H9 (cell line): Measurements from ENCODE around the gene DNM1. TPM values are rescaled to one million over a fixed set of nuclear protein-coding genes. Genes with fewer than 3 reads are reported as not detected.

ENCODE experiments used
- DNase-seq: peaks from one replicate; pipeline ENCODE4 v3.0.0-alpha.2; 2017
- H2AFZ ChIP-seq: one replicate; pipeline ENCODE4 v1.6.1; 2013; ENCODE audit warnings: mild to moderate bottlenecking, low read length, control low read depth, moderate library complexity
- H2AK5ac ChIP-seq: 2 replicates; pipeline ENCODE4 v1.6.1; 2013; ENCODE audit warnings: low read length, control low read depth, mixed read lengths; ENCODE audit not compliant: insufficient read length
- H2BK120ac ChIP-seq: one replicate; pipeline ENCODE4 v1.6.1; 2013; ENCODE audit warnings: low read depth, mild to moderate bottlenecking, low read length, control low read depth, inconsistent platforms; ENCODE audit not compliant: poor library complexity, severe bottlenecking
- H2BK12ac ChIP-seq: 2 replicates; pipeline ENCODE4 v1.6.1; 2013; ENCODE audit warnings: low read length, control low read depth, mixed read lengths, low read depth; ENCODE audit not compliant: insufficient read length
- H2BK15ac ChIP-seq: 2 replicates; pipeline ENCODE4 v1.6.1; 2013; ENCODE audit warnings: low read depth, low read length, control low read depth
- H2BK20ac ChIP-seq: one replicate; pipeline ENCODE4 v1.6.1; 2013; ENCODE audit warnings: low read depth, mild to moderate bottlenecking, low read length, control low read depth, inconsistent platforms; ENCODE audit not compliant: poor library complexity, severe bottlenecking
- H2BK5ac ChIP-seq: 2 replicates; pipeline ENCODE4 v1.6.1; 2013; ENCODE audit warnings: low read length, control low read depth, mixed read lengths; ENCODE audit not compliant: insufficient read length
- H3K14ac ChIP-seq: 2 replicates; pipeline ENCODE4 v1.6.1; 2013; ENCODE audit warnings: low read length, control low read depth; ENCODE audit not compliant: insufficient read depth
- H3K18ac ChIP-seq: 2 replicates; pipeline ENCODE4 v1.6.1; 2013; ENCODE audit warnings: low read depth, mild to moderate bottlenecking, mixed read lengths, low read length, control low read depth; ENCODE audit not compliant: insufficient read length
- H3K23ac ChIP-seq: 2 replicates; pipeline ENCODE4 v1.6.1; 2013; ENCODE audit warnings: low read length, control low read depth, mixed read lengths, low read depth; ENCODE audit not compliant: insufficient read length
- H3K23me2 ChIP-seq: 2 replicates; pipeline ENCODE4 v1.6.1; 2013; ENCODE audit warnings: low read depth, mild to moderate bottlenecking, mixed read lengths, low read length, control low read depth; ENCODE audit not compliant: insufficient read length, poor library complexity, severe bottlenecking
- H3K27ac ChIP-seq: 2 replicates; pipeline ENCODE4 v1.5.1; 2013; ENCODE audit warnings: low read length, control low read depth, mixed read lengths, low read depth; ENCODE audit not compliant: insufficient read length
- H3K27me3 ChIP-seq: 2 replicates; pipeline ENCODE4 v1.6.1; 2013; ENCODE audit warnings: low read length, control low read depth, inconsistent platforms; ENCODE audit not compliant: insufficient read depth
- H3K4ac ChIP-seq: 2 replicates; pipeline ENCODE4 v1.6.1; 2013; ENCODE audit warnings: low read depth, mild to moderate bottlenecking, control low read depth, inconsistent platforms, low read length, moderate library complexity
- H3K4me1 ChIP-seq: 2 replicates; pipeline ENCODE4 v1.6.1; 2013; ENCODE audit warnings: low read length, control low read depth, inconsistent platforms; ENCODE audit not compliant: insufficient read depth
- H3K4me2 ChIP-seq: 2 replicates; pipeline ENCODE4 v1.6.1; 2013; ENCODE audit warnings: low read length, control low read depth, mixed read lengths; ENCODE audit not compliant: insufficient read length, insufficient read depth
- H3K56ac ChIP-seq: 2 replicates; pipeline ENCODE4 v1.6.1; 2013; ENCODE audit warnings: low read depth, mild to moderate bottlenecking, mixed read lengths, low read length, control low read depth; ENCODE audit not compliant: insufficient read length
- H3K79me1 ChIP-seq: 2 replicates; pipeline ENCODE4 v1.6.1; 2013; ENCODE audit warnings: low read depth, mild to moderate bottlenecking, moderate library complexity, low read length, control low read depth, inconsistent platforms; ENCODE audit not compliant: insufficient read depth, poor library complexity, severe bottlenecking
- H3K79me2 ChIP-seq: 2 replicates; pipeline ENCODE4 v1.6.1; 2013; ENCODE audit warnings: low read length, control low read depth, inconsistent platforms; ENCODE audit not compliant: insufficient read depth
- H3K9ac ChIP-seq: 2 replicates; pipeline ENCODE4 v1.6.1; 2013; ENCODE audit warnings: low read length, control low read depth, mixed read lengths; ENCODE audit not compliant: insufficient read length; ENCODE audit errors: extremely low read depth
- H3K9me3 ChIP-seq: one replicate; pipeline ENCODE4 v1.6.1; 2013; ENCODE audit warnings: low read depth, low read length, inconsistent platforms; ENCODE audit not compliant: control insufficient read depth
- H3T11ph ChIP-seq: one replicate; pipeline ENCODE4 v1.6.1; 2013; ENCODE audit warnings: mild to moderate bottlenecking, low read length, control low read depth, inconsistent platforms
- H4K20me1 ChIP-seq: one replicate; pipeline ENCODE4 v1.6.1; 2013; ENCODE audit not compliant: control insufficient read depth, insufficient read length, insufficient read depth
- H4K5ac ChIP-seq: 2 replicates; pipeline ENCODE4 v1.6.1; 2013; ENCODE audit warnings: low read depth, mild to moderate bottlenecking, mixed read lengths, low read length, control low read depth; ENCODE audit not compliant: insufficient read length
- H4K8ac ChIP-seq: replicated peaks from 2 replicates; pipeline ENCODE4 v1.6.1; 2013; ENCODE audit warnings: low read length, control low read depth, mixed read lengths, low read depth; ENCODE audit not compliant: insufficient read length
- H4K91ac ChIP-seq: 2 replicates; pipeline ENCODE4 v1.6.1; 2013; ENCODE audit warnings: low read depth, mild to moderate bottlenecking, moderate library complexity, mixed read lengths, low read length, control low read depth; ENCODE audit not compliant: insufficient read length
- H3K27ac Mint-ChIP-seq, 3 experiments: 2 replicates in 2 of 3; 3 replicates in 1 of 3; pipeline ENCODE4 v1.8.0; 2020 to 2021; ENCODE audit warnings: mixed read lengths in 3 of 3, mild to moderate bottlenecking in 1 of 3, moderate library complexity in 1 of 3
- H3K27me3 Mint-ChIP-seq: 2 replicates; pipeline ENCODE4 v1.8.0; 2021; ENCODE audit warnings: low read depth, mild to moderate bottlenecking, moderate library complexity, mixed read lengths
- H3K36me3 Mint-ChIP-seq, 3 experiments: 2 replicates in 2 of 3; 3 replicates in 1 of 3; pipeline ENCODE4 v1.8.0; 2020 to 2021; ENCODE audit warnings: low read depth in 3 of 3, mixed read lengths in 3 of 3; ENCODE audit not compliant: insufficient read depth in 1 of 3
- H3K4me1 Mint-ChIP-seq, 2 experiments: 2 replicates each; pipeline ENCODE4 v1.8.0; 2020; ENCODE audit warnings: mixed read lengths in 2 of 2
- H3K4me3 Mint-ChIP-seq, 2 experiments: 2 replicates in 1 of 2; 3 replicates in 1 of 2; pipeline ENCODE4 v1.8.0; 2020 to 2021; ENCODE audit warnings: mild to moderate bottlenecking in 2 of 2, mixed read lengths in 2 of 2, moderate library complexity in 1 of 2
- H3K9me3 Mint-ChIP-seq, 2 experiments: 2 replicates in 1 of 2; 3 replicates in 1 of 2; pipeline ENCODE4 v1.8.0; 2020; ENCODE audit warnings: mild to moderate bottlenecking in 2 of 2, mixed read lengths in 2 of 2, moderate library complexity in 1 of 2
- CTCF ChIP-seq: fragments of 200-600 bp; sonication (generic); conservative IDR thresholded peaks from 3 replicates; pipeline ENCODE4 v1.8.0; 2021; ENCODE audit warnings: antibody characterized with exemption, mild to moderate bottlenecking
- WGBS: extraction: QIAGEN DNeasy Blood & Tissue Kit; methylation state at CpG from one replicate; pipeline ENCODE4 v1.1.7; 2013; ENCODE audit warnings: missing lambda C conversion rate, low lambda C conversion rate, mixed read lengths; ENCODE audit not compliant: insufficient read length; ENCODE audit errors: extremely low coverage; 5-methylcytosine and 5-hydroxymethylcytosine counted together
- total RNA-seq: library from RNA; stranded (reverse); gene quantifications from 2 replicates; pipeline ENCODE4 v1.2.1, GENCODE V29; 2021

DNM1 gene
- total RNA-seq, 1 experiment from 2014 or later = 58.0 TPM

DNA sequence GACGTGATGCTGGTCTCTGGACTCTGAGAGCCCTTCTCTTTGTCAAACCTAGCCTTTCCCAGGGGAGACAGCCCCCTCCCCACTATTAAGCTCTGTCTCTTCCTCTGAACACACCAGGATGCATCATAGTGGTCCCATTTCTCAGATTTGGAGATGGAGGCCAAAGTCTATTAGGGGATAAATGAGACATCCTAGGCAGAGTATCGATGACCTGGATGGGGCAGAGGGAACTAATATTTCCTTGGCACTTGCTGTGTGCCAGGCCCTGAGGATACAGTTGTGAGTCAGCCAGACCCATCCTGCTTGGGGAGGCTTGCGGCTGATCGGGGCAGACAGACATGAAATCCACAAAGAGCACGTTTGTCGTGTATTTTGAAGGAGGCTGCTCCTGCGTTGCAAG lies 5.2 kb downstream of the DNM1 start:
- Histone ChIP-seq H3K27me3 (no peaks in the 10 kb centered on the region), H4K20me1 (no peaks in the 10 kb centered on the region), H3K27ac (no peak overlapping the region), H3K79me2 (no peaks in the 10 kb centered on the region), H2BK15ac (no peak overlapping the region), H2BK5ac (no peak overlapping the region), H2AFZ (no peak overlapping the region), H3K23ac (no peak overlapping the region), H3K4me1 (peaks cover 4% of the 10 kb centered on the region; the same call in 1 of the 2 replicates), H3K9ac (no peak overlapping the region), H4K91ac (no peak overlapping the region), H3K4me2 (no peak overlapping the region), H3T11ph (no peak overlapping the region), H3K14ac (no peak overlapping the region), H4K8ac (no peak overlapping the region), H3K4ac (no peak overlapping the region), H4K5ac (no peak overlapping the region), H3K56ac (no peak overlapping the region), H3K18ac (no peak overlapping the region), H3K79me1 (no peaks in the 10 kb centered on the region), H2BK120ac (no peak overlapping the region), H2AK5ac (no peak overlapping the region), H3K23me2 (peaks cover 8% of the 10 kb centered on the region), H2BK12ac (no peak overlapping the region), H2BK20ac (no peak overlapping the region), H3K9me3 (no peaks in the 10 kb centered on the region)
- Mint-ChIP-seq H3K4me1 (peaks cover 9 to 11% of the 10 kb centered on the region in 2 experiments), H3K4me3 (no peak overlapping the region), H3K9me3 (no peaks in the 10 kb centered on the region), H3K36me3 (peaks cover 3 to 7% (median 5%) of the 10 kb centered on the region in 3 experiments; a peak in 4 of 7 replicates), H3K27me3 (no peaks in the 10 kb centered on the region; the same call in 1 of the 2 replicates), H3K27ac (peak overlapping the region; percentile 8 to 81 (median 75); a peak in 5 of 7 replicates)
- no peak for DNase-seq
- no peak for TF ChIP-seq CTCF
- no CpG with 5 or more reads among the region's 7 CpGs for WGBS
